H1 (cell line): ENCODE measurements around the gene MRTFA. TPM values are rescaled to one million over a fixed set of nuclear protein-coding genes. Genes with fewer than 3 reads are reported as not detected.

ENCODE experiments used
- CTCF ChIA-PET: fragments of 300-600 bp; sonication (Branson Sonifier 250); formaldehyde crosslinking; loops from one replicate; lab custom pipeline; 2021; ENCODE audit not compliant: partially characterized antibody; lab: Charles Lee
- POLR2A ChIA-PET: fragments of 300-600 bp; sonication (Branson Sonifier 250); formaldehyde crosslinking; loops from one replicate; lab custom pipeline; 2021; ENCODE audit warnings: inconsistent platforms; ENCODE audit not compliant: partially characterized antibody; lab: Charles Lee
- DNase-seq, 2 experiments: peaks; one replicate each; pipeline versions ENCODE4 v3.0.0 to v3.0.0-alpha.2; 2010 to 2022; ENCODE audit warnings: low spot score in 2 of 2, low read depth in 1 of 2, mixed read lengths in 1 of 2
- FAIRE-seq: peaks from 2 replicates; lab custom pipeline; 2011; peaks lifted over from hg19 to GRCh38; lab: Jason Lieb, UNC
- H2AFZ ChIP-seq: 2 replicates; pipeline ENCODE4 v1.8.1; 2012; ENCODE audit warnings: low read length, inconsistent platforms
- H2AK5ac ChIP-seq: 2 replicates; pipeline ENCODE4 v1.6.1; 2013; ENCODE audit warnings: low read depth, low read length
- H2BK120ac ChIP-seq: replicated peaks from 2 replicates; pipeline ENCODE3; 2013; ENCODE audit warnings: low read depth, low read length, inconsistent platforms
- H2BK12ac ChIP-seq: 2 replicates; pipeline ENCODE4 v1.6.1; 2013; ENCODE audit warnings: low read depth, low read length
- H2BK15ac ChIP-seq: 2 replicates; pipeline ENCODE4 v1.6.1; 2013; ENCODE audit warnings: low read length
- H2BK20ac ChIP-seq: 2 replicates; pipeline ENCODE4 v1.6.1; 2013; ENCODE audit warnings: low read length
- H2BK5ac ChIP-seq: 2 replicates; pipeline ENCODE4 v1.6.1; 2013; ENCODE audit warnings: low read depth, low read length
- H3K14ac ChIP-seq: 2 replicates; pipeline ENCODE4 v1.6.1; 2013; ENCODE audit warnings: inconsistent platforms; ENCODE audit not compliant: insufficient read length
- H3K18ac ChIP-seq: 2 replicates; pipeline ENCODE4 v1.6.1; 2013; ENCODE audit warnings: low read length; ENCODE audit errors: extremely low read depth
- H3K23ac ChIP-seq: 2 replicates; pipeline ENCODE4 v1.6.1; 2013; ENCODE audit warnings: inconsistent platforms; ENCODE audit not compliant: insufficient read length
- H3K23me2 ChIP-seq: 2 replicates; pipeline ENCODE4 v1.6.1; 2013; ENCODE audit warnings: low read depth, low read length
- H3K27ac ChIP-seq: 2 replicates; pipeline ENCODE4 v1.6.1; 2011; ENCODE audit warnings: low read depth, low read length, inconsistent platforms
- H3K27me3 ChIP-seq, 4 experiments: replicated peaks in 1 of 4; 1 replicate in 1 of 4; 2 replicates in 3 of 4; pipeline versions ENCODE4 v1.6.1 to v1.8.1; 2011 to 2013; ENCODE audit warnings: low read length in 3 of 4, mild to moderate bottlenecking in 3 of 4, inconsistent platforms in 2 of 4, mixed read lengths in 2 of 4, moderate library complexity in 1 of 4; ENCODE audit not compliant: control insufficient read depth in 3 of 4, insufficient read depth in 3 of 4; ENCODE audit errors: extremely low read depth in 1 of 4
- H3K36me3 ChIP-seq, 4 experiments: 2 replicates each; pipeline versions ENCODE4 v1.6.1 to v1.8.1; 2011 to 2013; ENCODE audit warnings: mild to moderate bottlenecking in 4 of 4, low read length in 3 of 4, moderate library complexity in 2 of 4, control low read depth in 1 of 4, inconsistent platforms in 1 of 4; ENCODE audit not compliant: insufficient read depth in 4 of 4, control insufficient read depth in 2 of 4
- H3K4ac ChIP-seq: replicated peaks from 2 replicates; pipeline ENCODE3; 2013; ENCODE audit warnings: low read length, low read depth, mixed read lengths, inconsistent platforms; ENCODE audit not compliant: insufficient read length
- H3K4me1 ChIP-seq, 4 experiments: replicated peaks in 1 of 4; 1 replicate in 1 of 4; 2 replicates in 3 of 4; pipeline versions ENCODE4 v1.6.1 to v1.8.1; 2011 to 2013; ENCODE audit warnings: low read length in 3 of 4, inconsistent platforms in 2 of 4, mixed read lengths in 1 of 4; ENCODE audit not compliant: insufficient read depth in 4 of 4, control insufficient read depth in 3 of 4
- H3K4me2 ChIP-seq, 2 experiments: 2 replicates each; pipeline versions ENCODE4 v1.6.1 to v1.8.1; 2011 to 2013; ENCODE audit warnings: low read depth in 2 of 2, low read length in 2 of 2, control low read depth in 1 of 2, inconsistent platforms in 1 of 2, mild to moderate bottlenecking in 1 of 2; ENCODE audit not compliant: insufficient read depth in 1 of 2
- H3K4me3 ChIP-seq, 4 experiments: fragments of 200-600, 300-600 bp in 1 of 4; sonication (generic), shearing (Covaris generic), sonication (Bioruptor Twin) in 1 of 4; 2 replicates each; pipeline versions ENCODE4 v1.5.1 to v1.8.1; 2011 to 2016; ENCODE audit warnings: low read length in 4 of 4, low read depth in 3 of 4, control low read depth in 2 of 4, inconsistent platforms in 2 of 4, mild to moderate bottlenecking in 2 of 4, mixed read lengths in 1 of 4, moderate library complexity in 1 of 4; ENCODE audit not compliant: insufficient read depth in 2 of 4; ENCODE audit errors: extremely low read depth in 1 of 4
- H3K56ac ChIP-seq: replicated peaks from 2 replicates; pipeline ENCODE3; 2013; ENCODE audit warnings: low read depth, mild to moderate bottlenecking, mixed read lengths, low read length, inconsistent platforms; ENCODE audit not compliant: insufficient read length
- H3K79me1 ChIP-seq: 2 replicates; pipeline ENCODE4 v1.6.1; 2013; ENCODE audit warnings: low read depth, low read length, control low read depth
- H3K79me2 ChIP-seq, 2 experiments: 2 replicates each; pipeline versions ENCODE4 v1.6.1 to v1.8.1; 2012 to 2013; ENCODE audit warnings: low read length in 2 of 2, mild to moderate bottlenecking in 2 of 2, inconsistent platforms in 1 of 2; ENCODE audit not compliant: insufficient read depth in 2 of 2, control insufficient read depth in 1 of 2
- H3K9ac ChIP-seq, 4 experiments: replicated peaks in 1 of 4; 1 replicate in 1 of 4; 2 replicates in 3 of 4; pipeline versions ENCODE4 v1.6.1 to v1.8.1; 2011 to 2013; ENCODE audit warnings: low read depth in 3 of 4, low read length in 3 of 4, control low read depth in 2 of 4, mild to moderate bottlenecking in 2 of 4, moderate library complexity in 2 of 4, inconsistent platforms in 1 of 4; ENCODE audit errors: extremely low read depth in 1 of 4
- H3K9me3 ChIP-seq, 2 experiments: 2 replicates each; pipeline versions ENCODE4 v1.6.1 to v1.8.1; 2012 to 2013; ENCODE audit warnings: mild to moderate bottlenecking in 2 of 2, moderate library complexity in 2 of 2, control low read depth in 1 of 2, inconsistent platforms in 1 of 2, low read depth in 1 of 2, low read length in 1 of 2, mixed read lengths in 1 of 2; ENCODE audit not compliant: insufficient read depth in 2 of 2
- H4K20me1 ChIP-seq, 2 experiments: replicated peaks in 1 of 2; 2 replicates each; pipeline versions ENCODE3 to v1.8.1; 2011 to 2013; ENCODE audit warnings: inconsistent platforms in 2 of 2, low read length in 2 of 2, mild to moderate bottlenecking in 1 of 2; ENCODE audit not compliant: insufficient read depth in 2 of 2, control insufficient read depth in 1 of 2
- H4K5ac ChIP-seq: 2 replicates; pipeline ENCODE4 v1.6.1; 2013; ENCODE audit warnings: low read length, low read depth, mixed read lengths, inconsistent platforms; ENCODE audit not compliant: insufficient read length
- H4K8ac ChIP-seq: 2 replicates; pipeline ENCODE4 v1.8.0; 2013; ENCODE audit warnings: mild to moderate bottlenecking, moderate library complexity, low read length, inconsistent platforms; ENCODE audit not compliant: insufficient read depth; ENCODE audit errors: extremely low read depth
- H4K91ac ChIP-seq: replicated peaks from 2 replicates; pipeline ENCODE3; 2013; ENCODE audit warnings: low read length, mixed read lengths, inconsistent platforms; ENCODE audit not compliant: insufficient read length
- GTF2F1 ChIP-seq: IDR thresholded peaks from 2 replicates; pipeline ENCODE4 v1.6.1; 2012; ENCODE audit warnings: low read depth, low read length, improper control_type of control experiment, borderline replicate concordance
- HDAC6 ChIP-seq: IDR thresholded peaks from one replicate; pipeline ENCODE4 v1.7.1; 2012; ENCODE audit warnings: low read depth, mild to moderate bottlenecking, inconsistent platforms, low read length, moderate library complexity
- RNF2 ChIP-seq: fragments of 200-900, 300-1000 bp; sonication (generic); IDR thresholded peaks from 2 replicates; pipeline ENCODE4 v1.7.1; 2016; ENCODE audit warnings: borderline replicate concordance, low read depth, mild to moderate bottlenecking, antibody characterized with exemption, low read length; ENCODE audit not compliant: poor library complexity, severe bottlenecking; ENCODE audit errors: missing control alignments
- WGBS, 2 experiments: shearing (Covaris generic) in 1 of 2; methylation state at CpG; one replicate each; pipeline versions ENCODE4 v1.1.6 to v1.1.7; 2013 to 2015; ENCODE audit warnings: low lambda C conversion rate in 2 of 2, mixed read lengths in 2 of 2, inconsistent platforms in 1 of 2, low coverage in 1 of 2, missing lambda C conversion rate in 1 of 2; ENCODE audit not compliant: insufficient replicate concordance in 2 of 2, insufficient coverage in 1 of 2, insufficient read length in 1 of 2; ENCODE audit errors: extremely low coverage in 1 of 2, missing lambda C conversion rate in 1 of 2; 5-methylcytosine and 5-hydroxymethylcytosine counted together
- polyA plus RNA-seq, 7 experiments: library from polyadenylated mRNA; depleted of rRNA in 3 of 7; stranded (reverse) in 5 of 7; unstranded in 2 of 7; fragments of >200 nt in 5 of 7; fragments of 200-250 nt in 2 of 7; gene quantifications; 1 replicate in 5 of 7; 2 replicates in 1 of 7; 4 replicates in 1 of 7; pipeline versions ENCODE4 v1.2.1 to v1.2.3, GENCODE V29; 2011 to 2013; ENCODE audit warnings: missing spikeins in 2 of 7, mixed read lengths in 2 of 7
- total RNA-seq: library from RNA; stranded (reverse); fragmentation: NEBNext Ultra II Directional; extraction: Animal tissue kit (Norgen Biotek cat#: 25700); gene quantifications from 2 replicates; pipeline ENCODE4 v1.2.1, GENCODE V29; 2021

MRTFA gene
- total and polyA plus RNA-seq, 2 of the 8 experiments (the other 6 are each of a cell fraction or from before 2014, with no cell fraction given) = 5.4 to 37.9 TPM

DNA sequence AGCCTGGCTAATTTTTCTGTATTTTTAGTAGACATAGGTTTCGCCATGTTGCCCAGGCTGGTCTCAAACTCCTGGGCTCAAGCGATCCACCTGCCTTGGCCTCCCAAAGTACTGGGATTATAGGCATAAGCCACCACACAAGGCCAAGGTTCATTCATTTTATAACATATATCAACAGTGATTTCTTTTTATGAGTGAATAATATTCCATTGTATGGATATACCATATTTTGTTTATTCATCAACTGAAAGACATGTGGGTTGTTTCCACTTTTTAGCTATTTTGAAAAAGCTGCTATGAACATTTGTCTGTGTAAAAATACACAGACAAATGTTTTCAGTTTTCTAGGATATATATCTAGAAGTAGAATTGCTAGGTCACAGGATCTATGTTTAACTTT lies 116.0 kb downstream of the MRTFA start:
- Histone ChIP-seq H4K5ac (no peak overlapping the region), H2AFZ (no peak overlapping the region), H3K18ac (no peak overlapping the region), H3K9ac (no peak overlapping the region), H3K4me3 (no peak overlapping the region), H3K23me2 (no peaks in the 10 kb centered on the region), H3K9me3 (no peaks in the 10 kb centered on the region), H3K79me2 (peaks cover 0 to 2% of the 10 kb centered on the region in 2 experiments; a peak in 1 of 4 replicates), H3K27ac (no peak overlapping the region), H3K27me3 (no peaks in the 10 kb centered on the region), H2BK5ac (no peak overlapping the region), H3K23ac (no peak overlapping the region), H4K8ac (no peak overlapping the region), H2BK20ac (no peak overlapping the region), H2AK5ac (no peak overlapping the region), H3K4ac (no peak overlapping the region), H3K56ac (no peak overlapping the region), H3K4me1 (peaks cover 0 to 10% (median 2%) of the 10 kb centered on the region in 4 experiments; a peak in 2 of 7 replicates), H4K20me1 (no peaks in the 10 kb centered on the region), H3K79me1 (no peaks in the 10 kb centered on the region), H2BK15ac (no peak overlapping the region), H4K91ac (no peak overlapping the region), H2BK120ac (no peak overlapping the region), H2BK12ac (no peak overlapping the region), H3K14ac (no peak overlapping the region), H3K36me3 (no peaks in the 10 kb centered on the region), H3K4me2 (no peak overlapping the region)
- DNase-seq (no peak), FAIRE-seq (no peak)
- CTCF ChIA-PET = interaction anchor here (0.8 to 1.6 kb wide), 3 partner anchors 12 to 126 kb away, joined by 3 to 5 read pairs (median 4); no protein-coding TSS in a partner anchor
- 82% methylated on average over 2 of the region's 2 CpGs; no CpG with 5 or more reads in 1 of the 2 experiments for WGBS, 2 experiments
- POLR2A ChIA-PET = no interaction called here
- TF ChIP-seq RNF2 = no peak
- no peak for TF ChIP-seq GTF2F1
- no peak for TF ChIP-seq HDAC6
